ENCODE results near the gene TUBB6. TPM values are rescaled to one million over a fixed set of nuclear protein-coding genes. Genes with fewer than 3 reads are reported as not detected.

TUBB6 gene
- total RNA-seq, 2 donors from 2014 or later, result 71.1 to 109 TPM

- 88 to 90% methylated on average over 16 to 18 of the region's 18 CpGs for WGBS, 2 donors
- TF ChIP-seq CTCF (IDR thresholded peaks at IDR 0.05), result no peak
- no peak for TF ChIP-seq POLR2A (IDR thresholded peaks at IDR 0.05)
- intact Hi-C loops (cut with DNase I), result no loop called here
- Histone ChIP-seq H3K36me3 (replicated peaks in 1 of 2; ENCODE audit: insufficient read depth in 1 of 2, low read depth in 2 of 2) (no peaks in the 10 kb centered on the region), H3K27ac (no peak overlapping the region), H3K27me3 (no peaks in the 10 kb centered on the region), H3K4me3 (no peak overlapping the region), H3K4me1 (no peaks in the 10 kb centered on the region), H3K9me3 (no peaks in the 10 kb centered on the region)
- no peak for DNase-seq
- no peak for ATAC-seq
Observed at GRCh38 chr18:12295389-12296086, 12.5 kb upstream of the TUBB6 start.

- ATAC-seq (no peak), DNase-seq (no peak)
- WGBS, 2 donors, result 96 to 100% methylated on average over 2 to 3 of the region's 3 CpGs
- Histone ChIP-seq H3K4me1 (no peaks in the 10 kb centered on the region), H3K27ac (no peak overlapping the region), H3K9me3 (no peaks in the 10 kb centered on the region), H3K27me3 (no peaks in the 10 kb centered on the region), H3K4me3 (no peak overlapping the region), H3K36me3 (replicated peaks in 1 of 2; ENCODE audit: insufficient read depth in 1 of 2, low read depth in 2 of 2) (no peaks in the 10 kb centered on the region)
- TF ChIP-seq POLR2A (IDR thresholded peaks at IDR 0.05), result no peak
- no peak for TF ChIP-seq CTCF (IDR thresholded peaks at IDR 0.05)
- intact Hi-C loops (cut with DNase I), result no loop called here
Observed at GRCh38 chr18:12296087-12296403, 12.0 kb upstream of the TUBB6 start.

- no peak for DNase-seq
- TF ChIP-seq CTCF (IDR thresholded peaks at IDR 0.05) (no peak), POLR2A (IDR thresholded peaks at IDR 0.05) (no peak)
- Histone ChIP-seq H3K27me3 (no peaks in the 10 kb centered on the region), H3K4me3 (no peak overlapping the region), H3K4me1 (no peaks in the 10 kb centered on the region), H3K36me3 (replicated peaks in 1 of 2; ENCODE audit: insufficient read depth in 1 of 2, low read depth in 2 of 2) (no peaks in the 10 kb centered on the region), H3K9me3 (no peaks in the 10 kb centered on the region), H3K27ac (no peak overlapping the region)
- intact Hi-C loops (cut with DNase I), result no loop called here
- ATAC-seq, result no peak
- 67 to 83% methylated on average over 1 of the region's 1 CpG for WGBS, 2 donors
Observed at GRCh38 chr18:12296457-12296856, 11.6 kb upstream of the TUBB6 start.

GRCh38 chr18:12299862-12300261 lies 8.2 kb upstream of the TUBB6 start:
- Histone ChIP-seq H3K9me3 (no peaks in the 10 kb centered on the region), H3K4me1 (peaks cover 5% of the 10 kb centered on the region), H3K27me3 (no peaks in the 10 kb centered on the region), H3K36me3 (replicated peaks in 1 of 2; ENCODE audit: insufficient read depth in 1 of 2, low read depth in 2 of 2) (no peaks in the 10 kb centered on the region), H3K27ac (no peak overlapping the region), H3K4me3 (no peak overlapping the region)
- TF ChIP-seq POLR2A (IDR thresholded peaks at IDR 0.05) (no peak), CTCF (IDR thresholded peaks at IDR 0.05) (no peak)
- 64 to 73% methylated on average over 2 of the region's 2 CpGs for WGBS, 2 donors
- DNase-seq (no peak), ATAC-seq (no peak)
- intact Hi-C loops (cut with DNase I), result no loop called here
